Caco-2 (cell line): ENCODE data around the gene CD58. TPM values are rescaled to one million over a fixed set of nuclear protein-coding genes. Genes with fewer than 3 reads are reported as not detected.
"Not testable (repeated sequence)": the region's sequence is repeated elsewhere in the genome, so short reads cannot be mapped to it uniquely, and the experiment has no call there.

Experiments used
- BruUV-seq: library from RNA; stranded (reverse); fragments of 400-500 nt; replicated peaks from 2 replicates; lab custom pipeline; 2021; lab: Mats Ljungman, UMichigan
- CTCF ChIA-PET: fragments of 300-600 bp; sonication (Branson Sonifier 250); formaldehyde crosslinking; loops from one replicate; lab custom pipeline; 2022; ENCODE audit warnings: antibody characterized with exemption; lab: Charles Lee
- POLR2A ChIA-PET: fragments of 300-600 bp; sonication (Branson Sonifier 250); formaldehyde crosslinking; loops from one replicate; lab custom pipeline; 2022; ENCODE audit warnings: antibody characterized with exemption; lab: Charles Lee
- DNase-seq, 2 experiments: peaks; one replicate each; pipeline versions ENCODE4 v3.0.0 to v3.0.0-alpha.2; 2020 to 2022
- H3K27me3 ChIP-seq: replicated peaks from 2 replicates; pipeline ENCODE4 v1.6.0; 2011; ENCODE audit warnings: low read length; ENCODE audit not compliant: control insufficient read depth, insufficient read depth
- H3K36me3 ChIP-seq: 2 replicates; pipeline ENCODE4 v1.5.1; 2011; ENCODE audit warnings: low read length; ENCODE audit not compliant: control insufficient read depth, insufficient read depth
- H3K4me1 ChIP-seq: fragments of 250-450 bp; sonication (Bioruptor Pico); 2 replicates; pipeline ENCODE4 v1.5.1; 2020; ENCODE audit warnings: mild to moderate bottlenecking
- H3K4me3 ChIP-seq: 2 replicates; pipeline ENCODE4 v1.5.1; 2011; ENCODE audit warnings: low read depth, mild to moderate bottlenecking, control low read depth, low read length
- H3K9me3 ChIP-seq: fragments of 250-450 bp; sonication (Bioruptor Pico); 2 replicates; pipeline ENCODE4 v1.5.1; 2020; ENCODE audit warnings: mild to moderate bottlenecking, moderate library complexity
- H3K27ac Mint-ChIP-seq: one replicate; pipeline ENCODE4 v1.8.0; 2022; ENCODE audit warnings: mixed read lengths; ENCODE audit not compliant: unreplicated experiment
- H3K27me3 Mint-ChIP-seq: one replicate; pipeline ENCODE4 v1.8.0; 2022; ENCODE audit warnings: mixed read lengths; ENCODE audit not compliant: insufficient read depth, unreplicated experiment
- H3K36me3 Mint-ChIP-seq: one replicate; pipeline ENCODE4 v1.8.0; 2022; ENCODE audit warnings: mild to moderate bottlenecking, mixed read lengths; ENCODE audit not compliant: insufficient read depth, unreplicated experiment
- H3K4me1 Mint-ChIP-seq: one replicate; pipeline ENCODE4 v1.8.0; 2022; ENCODE audit warnings: low read depth, mixed read lengths; ENCODE audit not compliant: unreplicated experiment
- H3K4me3 Mint-ChIP-seq: one replicate; pipeline ENCODE4 v1.8.0; 2022; ENCODE audit warnings: mild to moderate bottlenecking, moderate library complexity, mixed read lengths; ENCODE audit not compliant: unreplicated experiment
- H3K9me3 Mint-ChIP-seq: one replicate; pipeline ENCODE4 v1.8.0; 2022; ENCODE audit warnings: mixed read lengths; ENCODE audit not compliant: unreplicated experiment
- CTCF ChIP-seq, 2 experiments: fragments of 200-600 bp in 1 of 2; IDR thresholded peaks; 1 replicate in 1 of 2; 2 replicates in 1 of 2; pipeline versions ENCODE4 v1.5.1 to v1.8.0; 2011 to 2022; ENCODE audit warnings: antibody characterized with exemption in 1 of 2, control low read depth in 1 of 2, inconsistent platforms in 1 of 2, low read depth in 1 of 2, low read length in 1 of 2, mild to moderate bottlenecking in 1 of 2, moderate library complexity in 1 of 2; ENCODE audit not compliant: insufficient read depth in 1 of 2, severe bottlenecking in 1 of 2, unreplicated experiment in 1 of 2
- intact Hi-C: fragments of 100-400 bp; cut with micrococcal nuclease; formaldehyde crosslinking; loops from one replicate; pipeline ENCODE4 v1.10.0; 2022; ENCODE audit not compliant: unreplicated experiment
- total RNA-seq: library from RNA; stranded (reverse); gene quantifications from 2 replicates; pipeline ENCODE4 v1.2.3, GENCODE V29; 2022

Gene CD58
- total RNA-seq, 1 experiment from 2014 or later = 5.6 TPM

DNA sequence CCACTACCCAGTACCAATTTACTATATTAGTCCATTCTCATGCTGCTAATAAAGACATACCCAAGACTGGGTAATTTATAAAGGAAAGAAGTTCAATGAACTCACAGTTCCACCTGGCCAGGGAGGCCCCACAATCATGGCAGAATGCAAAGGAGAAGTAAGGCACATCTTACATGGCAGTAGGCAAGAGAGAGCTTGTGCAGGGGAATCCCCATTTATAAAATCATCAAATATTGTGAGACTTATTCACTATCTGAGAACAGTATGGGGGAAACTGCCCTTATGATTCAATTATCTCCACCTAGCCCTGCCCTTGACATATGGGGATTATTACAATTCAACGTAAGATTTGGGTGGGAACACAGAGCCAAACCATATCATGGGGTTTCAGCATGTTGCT lies 6.4 kb downstream of the CD58 start:
- no peaks in the 10 kb centered on the region for H3K27me3 Mint-ChIP-seq
- Histone ChIP-seq H3K4me3 (no peak overlapping the region), H3K36me3 (no peaks in the 10 kb centered on the region), H3K9me3 (no peaks in the 10 kb centered on the region), H3K27me3 (no peaks in the 10 kb centered on the region), H3K4me1 (no peaks in the 10 kb centered on the region)
- no peak overlapping the region for H3K4me3 Mint-ChIP-seq
- no peak for DNase-seq
- H3K36me3 Mint-ChIP-seq = peaks cover 6% of the 10 kb centered on the region
- H3K27ac Mint-ChIP-seq = no peak overlapping the region
- intact Hi-C loops = no loop called here
- no peaks in the 10 kb centered on the region for H3K4me1 Mint-ChIP-seq
- no peak for TF ChIP-seq CTCF (IDR thresholded peaks at IDR 0.05; ENCODE audit: insufficient read depth in 1 of 2, low read depth in 1 of 2, low read length in 1 of 2, severe bottlenecking in 1 of 2, unreplicated experiment in 1 of 2)
- peaks cover 25% of the 10 kb centered on the region for H3K9me3 Mint-ChIP-seq
- ChIA-PET POLR2A (no interaction called here), CTCF (no interaction called here)
- no TSS peak for BruUV-seq

- H3K27me3 ChIP-seq, H3K4me1 Mint-ChIP-seq, H3K36me3 Mint-ChIP-seq, POLR2A ChIA-PET, H3K4me3 Mint-ChIP-seq, intact Hi-C loops, H3K4me3 ChIP-seq, CTCF ChIA-PET, H3K27ac Mint-ChIP-seq, H3K4me1 ChIP-seq, H3K36me3 ChIP-seq, H3K27me3 Mint-ChIP-seq, DNase-seq, H3K9me3 ChIP-seq, BruUV-seq: not testable (repeated sequence)
- H3K9me3 Mint-ChIP-seq = peaks cover 25% of the 10 kb centered on the region
Observed at GRCh38 chr1:116562465-116562864, 8.4 kb downstream of the CD58 start.

- Histone ChIP-seq H3K4me3 (no peak overlapping the region), H3K27me3 (no peaks in the 10 kb centered on the region), H3K4me1 (no peaks in the 10 kb centered on the region), H3K9me3 (no peaks in the 10 kb centered on the region), H3K36me3 (no peaks in the 10 kb centered on the region)
- TF ChIP-seq CTCF (IDR thresholded peaks at IDR 0.05; ENCODE audit: insufficient read depth in 1 of 2, low read depth in 1 of 2, low read length in 1 of 2, severe bottlenecking in 1 of 2, unreplicated experiment in 1 of 2) = no peak
- POLR2A ChIA-PET = no interaction called here
- Mint-ChIP-seq H3K27ac (no peak overlapping the region), H3K27me3 (no peaks in the 10 kb centered on the region), H3K4me1 (no peaks in the 10 kb centered on the region), H3K9me3 (peaks cover 25% of the 10 kb centered on the region), H3K36me3 (peaks cover 6% of the 10 kb centered on the region), H3K4me3 (no peak overlapping the region)
- CTCF ChIA-PET = no interaction called here
- DNase-seq = no peak
- no TSS peak for BruUV-seq
- intact Hi-C loops = no loop called here
Observed at GRCh38 chr1:116561563-116561962, 9.3 kb downstream of the CD58 start.
